ENCODE results near the gene LMAN1L.

DNA sequence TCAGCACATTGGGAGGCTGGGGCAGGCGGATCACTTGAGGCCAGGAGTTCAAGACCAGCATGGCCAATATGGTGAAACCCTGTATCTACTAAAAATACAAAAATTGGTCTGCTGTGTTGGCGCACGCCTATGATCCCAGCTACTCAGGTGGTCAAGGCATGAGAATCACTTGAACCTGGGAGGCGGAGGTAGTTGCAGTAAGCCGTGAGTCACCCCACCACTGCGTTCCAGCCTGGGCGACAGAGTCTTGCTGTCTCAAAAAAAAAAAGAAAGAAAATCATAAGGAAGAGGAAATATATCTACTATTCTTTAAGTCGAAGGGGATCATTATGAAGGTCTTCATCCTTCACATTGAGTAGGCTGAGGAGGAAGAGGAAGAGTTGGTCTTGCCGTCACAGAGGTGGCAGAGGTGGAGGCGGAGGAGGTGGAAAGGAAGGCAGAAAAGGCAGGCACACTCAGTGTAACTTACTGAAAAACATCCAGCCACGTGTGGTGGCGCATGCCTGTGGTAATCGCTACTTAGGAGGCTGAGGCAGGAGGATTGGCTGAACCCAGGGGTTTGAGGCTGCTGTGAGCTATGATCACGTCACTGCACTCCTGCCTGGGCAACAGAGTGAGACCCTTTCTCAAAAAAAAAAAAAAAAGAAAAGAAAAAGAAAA is 16.5 kb upstream of the LMAN1L start:
- no peak for TF ChIP-seq POLR2A (IDR thresholded peaks at IDR 0.05)
- TF ChIP-seq, protein P1, sequence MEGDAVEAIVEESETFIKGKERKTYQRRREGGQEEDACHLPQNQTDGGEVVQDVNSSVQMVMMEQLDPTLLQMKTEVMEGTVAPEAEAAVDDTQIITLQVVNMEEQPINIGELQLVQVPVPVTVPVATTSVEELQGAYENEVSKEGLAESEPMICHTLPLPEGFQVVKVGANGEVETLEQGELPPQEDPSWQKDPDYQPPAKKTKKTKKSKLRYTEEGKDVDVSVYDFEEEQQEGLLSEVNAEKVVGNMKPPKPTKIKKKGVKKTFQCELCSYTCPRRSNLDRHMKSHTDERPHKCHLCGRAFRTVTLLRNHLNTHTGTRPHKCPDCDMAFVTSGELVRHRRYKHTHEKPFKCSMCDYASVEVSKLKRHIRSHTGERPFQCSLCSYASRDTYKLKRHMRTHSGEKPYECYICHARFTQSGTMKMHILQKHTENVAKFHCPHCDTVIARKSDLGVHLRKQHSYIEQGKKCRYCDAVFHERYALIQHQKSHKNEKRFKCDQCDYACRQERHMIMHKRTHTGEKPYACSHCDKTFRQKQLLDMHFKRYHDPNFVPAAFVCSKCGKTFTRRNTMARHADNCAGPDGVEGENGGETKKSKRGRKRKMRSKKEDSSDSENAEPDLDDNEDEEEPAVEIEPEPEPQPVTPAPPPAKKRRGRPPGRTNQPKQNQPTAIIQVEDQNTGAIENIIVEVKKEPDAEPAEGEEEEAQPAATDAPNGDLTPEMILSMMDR (IDR thresholded peaks at IDR 0.05): no peak

Data from Peyer's patch (tissue), 4 donors.